Vagina (tissue), 2 donors: Measurements from ENCODE around the gene F2R. TPM values are rescaled to one million over a fixed set of nuclear protein-coding genes. Genes with fewer than 3 reads are reported as not detected.

Experiments
- DNase-seq, 2 donors: peaks; one replicate each; pipeline ENCODE4 v3.0.0-alpha.2; 2017; ENCODE audit errors: extremely low spot score in 2 of 2
- H3K27ac ChIP-seq: fragments of 200-600 bp; sonication (generic); one replicate; pipeline ENCODE4 v1.5.1; 2019
- H3K27me3 ChIP-seq: fragments of 200-600 bp; sonication (generic); one replicate; pipeline ENCODE4 v1.5.1; 2019
- H3K36me3 ChIP-seq, 2 donors: fragments of 200-600 bp; sonication (generic); one replicate each; pipeline ENCODE4 v1.5.1; 2017 to 2019
- H3K4me1 ChIP-seq: fragments of 200-600 bp; sonication (generic); one replicate; pipeline ENCODE4 v1.5.1; 2019
- H3K4me3 ChIP-seq, 2 donors: fragments of 200-600 bp; sonication (generic); 1 replicate in 1 of 2; 2 replicates in 1 of 2; pipeline ENCODE4 v1.5.1; 2016 to 2019
- H3K9me3 ChIP-seq: fragments of 200-600 bp; sonication (generic); one replicate; pipeline ENCODE4 v1.5.1; 2019
- CTCF ChIP-seq, 3 experiments: fragments of 450-650 bp in 2 of 3; fragments of 200-600 bp in 1 of 3; sonication (generic) in 1 of 3; IDR thresholded peaks; one replicate each; pipeline ENCODE4 v1.5.1; 2017 to 2019; ENCODE audit warnings: antibody characterized with exemption in 3 of 3, mild to moderate bottlenecking in 2 of 3, moderate library complexity in 2 of 3
- POLR2A ChIP-seq, 2 donors: fragments of 450-650 bp; IDR thresholded peaks; one replicate each; pipeline ENCODE4 v1.6.1; 2017; ENCODE audit warnings: antibody characterized with exemption in 2 of 2, mild to moderate bottlenecking in 2 of 2, moderate library complexity in 2 of 2
- POLR2AphosphoS5 ChIP-seq, 2 donors: sonication (generic); formaldehyde crosslinking; IDR thresholded peaks; one replicate each; pipeline ENCODE4 v1.9.0; 2017; ENCODE audit warnings: antibody characterized with exemption in 2 of 2, mild to moderate bottlenecking in 2 of 2, low read depth in 1 of 2; ENCODE audit not compliant: insufficient read depth in 1 of 2
- intact Hi-C: fragments of 100-400 bp; cut with DNase I; formaldehyde crosslinking; loops from one replicate; pipeline ENCODE4 v1.15.1; 2023
- total RNA-seq: library from RNA; depleted of rRNA; stranded (reverse); fragments of >200 nt; gene quantifications from one replicate; pipeline ENCODE4 v1.2.3, GENCODE V29; 2016

F2R gene
- total RNA-seq, 1 donor from 2014 or later, result 7.1 TPM

GRCh38 chr5:76694317-76694716, 21.6 kb upstream of the F2R start:
- Histone ChIP-seq H3K4me1 (no peaks in the 10 kb centered on the region), H3K9me3 (no peaks in the 10 kb centered on the region), H3K27ac (no peak overlapping the region), H3K4me3 (no peak overlapping the region), H3K27me3 (no peaks in the 10 kb centered on the region), H3K36me3 (no peaks in the 10 kb centered on the region)
- TF ChIP-seq CTCF (IDR thresholded peaks at IDR 0.05), result no peak
- no peak for TF ChIP-seq POLR2A (IDR thresholded peaks at IDR 0.05)
- no peak for TF ChIP-seq POLR2AphosphoS5 (IDR thresholded peaks at IDR 0.05; ENCODE audit: insufficient read depth in 1 of 2, low read depth in 1 of 2)
- DNase-seq, result no peak
- intact Hi-C loops, result no loop called here

- intact Hi-C loops, result no loop called here
- no peak overlapping the region for H3K4me3 ChIP-seq
- no peak overlapping the region for H3K27ac ChIP-seq
- H3K9me3 ChIP-seq, result no peaks in the 10 kb centered on the region
- no peak for TF ChIP-seq POLR2AphosphoS5 (IDR thresholded peaks at IDR 0.05; ENCODE audit: insufficient read depth in 1 of 2, low read depth in 1 of 2)
- TF ChIP-seq POLR2A (IDR thresholded peaks at IDR 0.05), result no peak
- TF ChIP-seq CTCF (IDR thresholded peaks at IDR 0.05), result no peak
- no peaks in the 10 kb centered on the region for H3K36me3 ChIP-seq
- no peak for DNase-seq
- H3K4me1 ChIP-seq, result no peaks in the 10 kb centered on the region
- H3K27me3 ChIP-seq, result no peaks in the 10 kb centered on the region
Measured at GRCh38 chr5:76695346-76695745, 20.6 kb upstream of the F2R start.

GRCh38 chr5:76696251-76696650, 19.7 kb upstream of the F2R start:
- Histone ChIP-seq H3K9me3 (no peaks in the 10 kb centered on the region), H3K4me1 (no peaks in the 10 kb centered on the region), H3K27ac (no peak overlapping the region), H3K4me3 (no peak overlapping the region), H3K36me3 (no peaks in the 10 kb centered on the region), H3K27me3 (no peaks in the 10 kb centered on the region)
- TF ChIP-seq POLR2A (IDR thresholded peaks at IDR 0.05), result no peak
- TF ChIP-seq CTCF (IDR thresholded peaks at IDR 0.05), result no peak
- TF ChIP-seq POLR2AphosphoS5 (IDR thresholded peaks at IDR 0.05; ENCODE audit: insufficient read depth in 1 of 2, low read depth in 1 of 2), result no peak
- DNase-seq, result no peak
- intact Hi-C loops, result no loop called here

GRCh38 chr5:76697670-76698069, 18.3 kb upstream of the F2R start:
- H3K4me1 ChIP-seq, result no peaks in the 10 kb centered on the region
- no peak overlapping the region for H3K4me3 ChIP-seq
- TF ChIP-seq POLR2AphosphoS5 (IDR thresholded peaks at IDR 0.05; ENCODE audit: insufficient read depth in 1 of 2, low read depth in 1 of 2) (no peak), CTCF (IDR thresholded peaks at IDR 0.05) (no peak), POLR2A (IDR thresholded peaks at IDR 0.05) (no peak)
- no peaks in the 10 kb centered on the region for H3K36me3 ChIP-seq
- no peak for DNase-seq
- no peaks in the 10 kb centered on the region for H3K27me3 ChIP-seq
- H3K9me3 ChIP-seq, result no peaks in the 10 kb centered on the region
- no peak overlapping the region for H3K27ac ChIP-seq
- intact Hi-C loops, result no loop called here

- Histone ChIP-seq H3K27ac (no peak overlapping the region), H3K36me3 (no peaks in the 10 kb centered on the region), H3K4me1 (no peaks in the 10 kb centered on the region), H3K4me3 (no peak overlapping the region), H3K27me3 (no peaks in the 10 kb centered on the region), H3K9me3 (no peaks in the 10 kb centered on the region)
- no peak for TF ChIP-seq POLR2A (IDR thresholded peaks at IDR 0.05)
- no peak for TF ChIP-seq CTCF (IDR thresholded peaks at IDR 0.05)
- TF ChIP-seq POLR2AphosphoS5 (IDR thresholded peaks at IDR 0.05; ENCODE audit: insufficient read depth in 1 of 2, low read depth in 1 of 2), result no peak
- intact Hi-C loops, result no loop called here
- DNase-seq, result no peak
Measured at GRCh38 chr5:76700571-76700970, 15.4 kb upstream of the F2R start.
